GM18873 (cell line): ENCODE results near the gene LRRC41.
A peak's percentile ranks its signal among the peaks of the same experiment; 100 is the strongest.

Experiments used
- ATAC-seq: cut with Tn5 transposase; IDR thresholded peaks from one replicate; pipeline ENCODE4 v1.9.1; 2021; ENCODE audit warnings: mild to moderate bottlenecking, moderate library complexity, moderate number of reproducible peaks; ENCODE audit not compliant: unreplicated experiment, low FRiP score

LRRC41 gene

GRCh38 chr1:46288485-46289133, 14.8 kb downstream of the LRRC41 start:
- no peak for ATAC-seq

DNA sequence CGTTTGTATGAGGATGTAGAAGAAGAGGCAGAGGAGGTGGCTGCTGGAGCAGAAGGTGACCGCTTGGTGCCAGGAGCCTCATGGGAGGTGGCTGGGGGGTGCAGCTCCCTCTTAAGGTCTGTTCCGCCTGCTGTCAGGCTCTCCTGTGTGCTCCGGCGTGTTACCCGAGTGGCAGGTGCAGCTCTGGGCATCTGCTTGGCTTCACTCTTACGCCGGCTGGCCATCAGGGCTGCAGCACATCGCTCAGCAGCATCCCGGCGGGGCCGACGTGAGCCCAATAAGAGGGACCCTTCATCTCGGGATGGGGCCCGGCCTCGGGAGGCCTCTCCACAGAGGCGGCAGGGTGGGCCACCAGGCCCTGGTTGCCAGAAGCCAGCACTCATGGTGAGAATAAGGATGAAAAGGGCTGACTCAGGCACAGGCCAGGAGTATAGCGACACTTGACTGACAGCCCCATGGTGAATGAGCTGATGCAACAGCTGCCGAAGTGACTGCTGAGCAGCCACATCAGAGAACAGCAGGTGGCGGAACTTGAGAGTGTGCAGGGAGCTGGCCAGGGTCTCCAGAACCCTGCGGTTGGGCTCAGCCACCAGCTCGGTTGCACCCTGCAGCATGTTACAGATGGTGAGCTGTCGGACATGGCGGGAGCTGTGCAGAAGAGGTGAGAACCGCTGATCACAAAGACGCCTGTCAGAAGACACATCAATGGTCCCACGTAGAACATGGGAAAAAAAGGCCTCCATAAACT, 17.5 kb downstream of the LRRC41 start:
- ATAC-seq = no peak

- no peak for ATAC-seq
Measured at GRCh38 chr1:46284597-46285564, 18.5 kb downstream of the LRRC41 start.

GRCh38 chr1:46284058-46284457, 19.4 kb downstream of the LRRC41 start:
- no peak for ATAC-seq

DNA sequence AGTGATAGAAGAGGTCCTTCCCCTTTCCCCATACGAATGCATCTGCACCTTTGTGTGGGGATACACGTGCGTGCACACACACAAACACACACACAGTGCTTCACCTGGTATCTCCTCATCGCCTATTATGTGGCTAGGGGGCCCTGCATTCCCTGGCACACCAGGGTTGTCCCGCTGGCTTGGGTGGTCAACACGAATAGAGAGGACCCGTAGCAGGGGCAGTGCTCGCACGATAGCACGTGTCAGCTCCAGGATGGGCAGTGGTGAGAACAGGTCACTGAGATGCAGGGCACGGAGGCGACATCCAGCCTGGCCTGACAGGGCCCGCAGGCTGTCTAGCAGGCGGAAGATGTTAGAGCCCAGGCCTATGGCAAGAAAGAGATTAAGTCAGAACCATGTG, 22.4 kb downstream of the LRRC41 start:
- ATAC-seq = no peak

DNA sequence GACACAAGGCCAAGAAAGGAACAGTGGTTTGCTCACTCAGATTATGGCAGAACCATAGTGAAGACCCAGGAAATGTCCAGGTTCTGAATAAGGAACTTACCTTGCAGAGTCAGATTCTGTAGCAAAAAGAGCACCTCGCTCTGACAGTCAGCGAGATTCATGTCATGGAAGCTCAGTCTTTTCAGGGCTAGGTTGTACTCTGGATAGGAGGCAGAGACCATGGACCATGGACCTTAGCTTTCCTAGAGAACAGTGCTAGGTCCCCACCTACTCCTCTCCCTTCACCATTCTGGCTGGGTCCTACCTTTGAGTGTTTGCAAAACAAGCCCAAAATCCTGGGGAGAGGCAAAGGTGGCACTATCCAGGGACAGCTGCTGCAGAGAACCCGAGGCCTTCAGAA, 23.3 kb downstream of the LRRC41 start:
- ATAC-seq = no peak

GRCh38 chr1:46278807-46279206, 24.6 kb downstream of the LRRC41 start:
- ATAC-seq = no peak

DNA sequence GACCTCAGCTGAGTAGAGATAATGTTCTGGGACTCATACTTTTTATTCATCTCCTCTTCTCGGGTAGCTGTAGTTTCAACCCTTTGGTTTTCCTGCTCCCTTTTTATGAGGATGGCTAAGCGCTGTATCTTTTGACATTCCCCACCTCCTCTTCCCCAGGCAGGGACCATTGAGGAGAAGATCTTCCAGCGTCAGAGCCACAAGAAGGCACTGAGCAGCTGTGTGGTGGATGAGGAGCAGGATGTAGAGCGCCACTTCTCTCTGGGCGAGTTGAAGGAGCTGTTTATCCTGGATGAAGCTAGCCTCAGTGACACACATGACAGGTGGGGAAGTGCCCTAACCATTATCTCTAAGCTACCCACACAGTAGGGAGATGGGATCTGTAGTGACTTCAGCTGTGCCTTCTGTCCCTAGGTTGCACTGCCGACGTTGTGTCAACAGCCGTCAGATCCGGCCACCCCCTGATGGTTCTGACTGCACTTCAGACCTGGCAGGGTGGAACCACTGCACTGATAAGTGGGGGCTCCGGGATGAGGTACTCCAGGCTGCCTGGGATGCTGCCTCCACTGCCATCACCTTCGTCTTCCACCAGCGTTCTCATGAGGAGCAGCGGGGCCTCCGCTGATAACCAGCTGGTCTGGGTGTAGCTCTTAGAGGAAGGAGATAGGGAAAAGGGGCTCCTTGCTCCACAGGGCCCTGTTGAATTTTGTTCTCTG, 25.6 kb downstream of the LRRC41 start:
- ATAC-seq = no peak

DNA sequence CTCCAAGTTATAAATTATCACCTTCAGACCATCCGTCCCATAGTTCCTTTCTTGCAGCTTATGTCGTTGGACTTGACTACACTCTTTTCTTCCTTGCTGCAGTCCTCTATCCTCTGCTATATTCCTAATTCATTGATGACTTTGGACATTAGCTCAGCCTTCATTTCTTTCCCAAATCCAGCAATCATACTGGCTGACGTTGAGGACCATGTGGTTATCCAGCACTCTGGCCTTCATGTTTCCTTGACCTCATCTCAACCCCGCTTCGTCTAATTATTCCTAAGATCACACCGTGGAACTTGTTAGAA, 28.4 kb downstream of the LRRC41 start:
- no peak for ATAC-seq

GRCh38 chr1:46274225-46275029, 29.0 kb downstream of the LRRC41 start:
- no peak for ATAC-seq

GRCh38 chr1:46268578-46268977, 34.8 kb downstream of the LRRC41 start:
- ATAC-seq = no peak

DNA sequence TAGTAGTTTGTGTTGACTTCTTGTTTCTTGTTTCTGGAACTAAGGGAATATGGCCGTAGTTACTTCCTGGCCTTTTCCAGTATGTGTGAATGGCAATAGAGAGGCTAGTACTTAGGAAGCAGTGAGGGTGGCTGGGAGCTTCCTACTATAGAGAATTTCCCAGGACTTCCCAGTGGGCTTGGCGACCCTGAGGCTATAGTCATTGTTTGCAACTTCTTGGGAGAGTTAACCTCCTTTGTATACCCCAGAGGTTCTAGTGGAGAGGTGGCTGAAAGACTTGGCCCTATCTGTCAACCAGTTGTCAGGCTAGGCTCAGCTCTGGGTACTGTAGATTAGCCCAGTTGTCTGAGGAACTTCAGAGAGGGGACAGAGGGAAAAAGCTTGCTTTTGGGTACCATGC, 40.3 kb downstream of the LRRC41 start:
- ATAC-seq = no peak

- ATAC-seq = no peak
Measured at GRCh38 chr1:46262508-46262907, 40.9 kb downstream of the LRRC41 start.

DNA sequence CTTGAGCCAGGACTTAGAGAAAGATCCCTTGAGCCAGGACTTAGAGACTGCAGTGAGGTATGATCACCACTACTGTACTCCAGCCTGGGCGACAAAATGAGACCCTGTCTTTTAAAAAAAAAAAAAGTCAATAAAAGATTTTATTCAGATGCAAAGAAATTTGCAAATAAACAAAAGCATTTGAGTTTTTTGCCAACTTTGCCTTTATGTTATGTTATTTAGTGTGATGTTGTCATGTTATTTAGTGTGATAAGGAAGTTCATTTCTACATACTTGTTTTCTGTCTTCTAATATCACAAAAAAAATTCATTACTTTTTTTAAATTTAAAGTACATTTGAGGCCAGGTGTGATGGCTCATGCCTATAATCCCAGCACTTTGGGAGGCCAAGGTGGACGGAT, 46.9 kb downstream of the LRRC41 start:
- no peak for ATAC-seq

DNA sequence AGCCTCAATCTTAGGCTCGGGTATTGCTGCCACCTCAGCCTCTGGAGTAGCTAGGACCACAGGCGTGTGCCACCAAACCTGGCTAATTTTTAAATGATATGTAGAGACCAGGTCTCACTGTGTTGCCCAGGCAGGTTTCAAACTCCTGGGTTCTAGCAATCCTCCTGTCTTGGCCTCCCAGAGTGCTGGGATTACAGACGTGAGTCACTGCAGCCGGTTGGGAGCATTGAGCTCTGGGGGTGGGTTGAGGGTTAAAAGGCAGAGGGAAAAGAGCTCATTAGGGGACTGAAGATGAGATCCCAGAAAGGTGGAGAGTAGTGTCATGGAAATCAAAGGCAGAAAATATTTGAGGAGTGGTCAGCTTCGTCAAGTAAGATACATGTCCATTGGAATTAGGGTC, 48.7 kb downstream of the LRRC41 start:
- ATAC-seq = no peak

DNA sequence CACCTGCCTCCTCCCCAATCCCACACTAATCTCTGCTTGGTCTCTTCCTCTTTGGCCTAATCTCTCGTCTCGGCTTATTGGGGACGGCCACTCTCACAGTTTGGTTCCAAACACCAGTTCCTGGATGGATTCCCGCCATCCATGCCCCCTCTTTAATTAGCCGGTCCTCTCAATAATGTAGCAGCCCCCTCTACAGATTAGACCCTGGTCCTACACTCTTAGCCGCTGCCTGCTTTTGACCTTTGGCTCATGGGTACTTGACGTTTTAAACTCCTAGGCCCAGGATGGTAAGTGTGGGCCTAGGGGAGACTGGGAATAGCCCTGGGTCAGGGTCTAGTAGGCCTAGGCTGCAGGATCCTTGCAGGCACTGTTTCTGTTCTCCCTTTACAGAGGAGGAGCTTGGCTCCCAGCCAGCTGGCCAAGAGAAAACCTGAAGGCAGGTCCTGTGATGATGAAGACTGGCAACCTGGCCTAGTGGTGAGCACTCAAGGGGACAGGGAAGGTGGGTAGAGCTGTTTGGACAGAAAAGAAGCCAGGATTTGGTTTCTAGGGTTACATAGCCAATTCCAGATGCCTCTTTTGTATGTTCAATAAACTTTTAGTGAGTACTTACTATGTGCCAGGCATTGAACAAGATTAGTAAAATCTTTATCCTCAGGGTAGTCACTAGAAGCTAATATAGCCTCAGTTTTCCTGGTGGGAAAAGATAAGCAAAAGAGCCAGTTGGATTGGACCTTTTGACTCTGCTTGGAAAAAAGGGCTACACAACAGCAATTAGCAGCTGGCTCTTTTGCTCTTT, 55.1 kb downstream of the LRRC41 start:
- no peak for ATAC-seq

DNA sequence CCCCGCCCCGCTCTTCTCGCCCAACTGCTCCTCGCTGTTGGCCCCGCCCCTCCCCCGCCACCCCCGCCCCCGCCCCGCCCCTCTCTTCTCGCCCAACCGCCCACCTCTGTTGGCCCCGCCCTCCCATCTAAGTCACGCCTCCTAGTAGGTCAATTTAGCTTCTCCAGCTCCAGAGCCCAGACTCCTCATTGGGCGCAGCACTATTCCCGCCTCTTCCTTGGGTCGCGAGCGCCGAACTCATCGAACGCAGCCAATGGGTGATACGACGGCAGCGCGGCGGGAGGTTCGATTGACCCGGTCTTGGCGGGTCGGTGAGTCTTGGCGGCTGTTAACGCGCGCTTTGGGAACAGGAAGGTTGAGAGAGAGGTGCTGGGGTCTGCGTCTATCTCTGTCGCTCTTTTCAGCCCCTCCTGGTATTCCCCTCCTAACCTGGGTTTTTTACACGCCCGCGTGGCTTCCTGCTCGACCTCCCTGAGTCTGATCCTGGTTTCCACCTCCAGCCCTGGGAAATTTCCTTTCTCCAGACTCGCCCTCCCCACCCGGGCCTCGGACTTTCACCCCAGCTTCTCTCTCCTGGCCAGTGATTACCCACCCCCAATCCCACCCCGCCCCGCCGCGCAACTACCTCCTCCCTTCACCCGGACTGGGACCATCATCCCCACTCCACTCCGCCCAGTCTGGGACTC, 55.8 kb downstream of the LRRC41 start, which contains the start of gene RAD54L:
Gene RAD54L (plus strand): TSS at position 328 of the 686 bp plus-strand sequence. CDS start 643 bp downstream, outside the sequence.
- ATAC-seq = peak; percentile 91
